HEK293 (cell line): ENCODE measurements around the gene PID1.

ENCODE experiments used
- BCL11A ChIP-seq: fragments of 450-650 bp; formaldehyde crosslinking; IDR thresholded peaks from 2 replicates; pipeline ENCODE4 v1.5.1; 2016; ENCODE audit warnings: low read depth, missing biosample characterization, missing genetic modification characterization
- MZF1 ChIP-seq: fragments of 450-650 bp; formaldehyde crosslinking; IDR thresholded peaks from 2 replicates; pipeline ENCODE4 v1.5.1; 2017; ENCODE audit warnings: missing biosample characterization, missing genetic modification characterization, borderline replicate concordance
- ZBTB20 ChIP-seq: fragments of 450-650 bp; formaldehyde crosslinking; IDR thresholded peaks from 2 replicates; pipeline ENCODE4 v1.5.1; 2016; ENCODE audit warnings: missing biosample characterization, missing genetic modification characterization
- ZNF16 ChIP-seq: fragments of 450-650 bp; formaldehyde crosslinking; IDR thresholded peaks from 2 replicates; pipeline ENCODE4 v1.5.1; 2016; ENCODE audit warnings: low read depth, missing biosample characterization, missing genetic modification characterization
- ZNF169 ChIP-seq: fragments of 450-650 bp; formaldehyde crosslinking; IDR thresholded peaks from 2 replicates; pipeline ENCODE4 v1.5.1; 2016; ENCODE audit warnings: missing biosample characterization, missing genetic modification characterization
- ZNF274 ChIP-seq, 2 experiments: fragments of 200-500 bp in 1 of 2; fragments of 450-650 bp in 1 of 2; sonication (Bioruptor generic) in 1 of 2; formaldehyde crosslinking in 1 of 2; IDR thresholded peaks; 2 replicates each; pipeline versions ENCODE4 v1.5.1 to v1.6.1; 2014 to 2016; ENCODE audit warnings: borderline replicate concordance in 1 of 2, inconsistent platforms in 1 of 2, low read length in 1 of 2, missing biosample characterization in 1 of 2, missing genetic modification characterization in 1 of 2
- ZNF292 ChIP-seq: fragments of 450-650 bp; formaldehyde crosslinking; IDR thresholded peaks from 2 replicates; pipeline ENCODE4 v1.5.1; 2016; ENCODE audit warnings: low read depth, missing biosample characterization, missing genetic modification characterization, borderline replicate concordance
- ZNF626 ChIP-seq: fragments of 450-650 bp; sonication (Bioruptor Pico); formaldehyde crosslinking; IDR thresholded peaks from 2 replicates; pipeline ENCODE4 v1.5.1; 2018; ENCODE audit warnings: missing biosample characterization, missing genetic modification characterization, inconsistent platforms
- TF ChIP-seq, protein P1 (sequence below): fragments of 450-650 bp; IDR thresholded peaks from 2 replicates; pipeline ENCODE4 v1.5.1; 2018; ENCODE audit warnings: missing biosample characterization, mild to moderate bottlenecking, missing genetic modification characterization
- TF ChIP-seq, protein P2 (sequence below): fragments of 450-650 bp; formaldehyde crosslinking; IDR thresholded peaks from 2 replicates; pipeline ENCODE4 v1.5.1; 2016; ENCODE audit warnings: missing biosample characterization, missing genetic modification characterization
- TF ChIP-seq, protein P3 (sequence below): fragments of 450-650 bp; formaldehyde crosslinking; IDR thresholded peaks from 2 replicates; pipeline ENCODE4 v1.5.1; 2017; ENCODE audit warnings: missing biosample characterization, missing genetic modification characterization
- TF ChIP-seq, protein P4 (sequence below): fragments of 450-650 bp; formaldehyde crosslinking; conservative IDR thresholded peaks from 2 replicates; pipeline ENCODE4 v1.5.1; 2016; ENCODE audit warnings: low read depth, missing biosample characterization, missing genetic modification characterization

DNA sequence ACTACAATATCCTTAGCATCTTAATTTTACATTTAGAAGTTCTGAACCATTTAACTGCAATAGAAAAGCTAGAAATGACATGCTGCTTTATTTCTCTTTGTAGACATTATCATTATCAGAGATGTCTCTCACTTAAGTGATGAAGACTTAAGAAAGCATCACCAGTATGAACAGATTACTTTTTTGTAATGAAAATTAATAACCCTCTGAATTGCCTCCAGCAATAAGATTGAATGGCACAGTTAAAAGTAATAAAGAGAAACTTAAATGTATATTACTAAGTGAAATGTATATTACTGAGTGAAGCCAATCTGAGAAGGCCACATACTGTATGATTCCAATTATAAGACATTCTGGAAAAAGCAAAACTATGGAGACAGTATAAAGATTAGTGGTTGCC lies 89.4 kb downstream of the PID1 start:
- TF ChIP-seq, protein P1, sequence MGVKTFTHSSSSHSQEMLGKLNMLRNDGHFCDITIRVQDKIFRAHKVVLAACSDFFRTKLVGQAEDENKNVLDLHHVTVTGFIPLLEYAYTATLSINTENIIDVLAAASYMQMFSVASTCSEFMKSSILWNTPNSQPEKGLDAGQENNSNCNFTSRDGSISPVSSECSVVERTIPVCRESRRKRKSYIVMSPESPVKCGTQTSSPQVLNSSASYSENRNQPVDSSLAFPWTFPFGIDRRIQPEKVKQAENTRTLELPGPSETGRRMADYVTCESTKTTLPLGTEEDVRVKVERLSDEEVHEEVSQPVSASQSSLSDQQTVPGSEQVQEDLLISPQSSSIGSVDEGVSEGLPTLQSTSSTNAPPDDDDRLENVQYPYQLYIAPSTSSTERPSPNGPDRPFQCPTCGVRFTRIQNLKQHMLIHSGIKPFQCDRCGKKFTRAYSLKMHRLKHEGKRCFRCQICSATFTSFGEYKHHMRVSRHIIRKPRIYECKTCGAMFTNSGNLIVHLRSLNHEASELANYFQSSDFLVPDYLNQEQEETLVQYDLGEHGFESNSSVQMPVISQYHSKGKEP (tag by site-specific recombination): no peak
- no peak for TF ChIP-seq ZNF292
- no peak for TF ChIP-seq ZNF274 (IDR thresholded peaks at IDR 0.05; ENCODE audit: low read length)
- TF ChIP-seq ZNF274 (tag by site-specific recombination; IDR thresholded peaks at IDR 0.05; ENCODE audit: borderline replicate concordance): no peak
- TF ChIP-seq, protein P2, sequence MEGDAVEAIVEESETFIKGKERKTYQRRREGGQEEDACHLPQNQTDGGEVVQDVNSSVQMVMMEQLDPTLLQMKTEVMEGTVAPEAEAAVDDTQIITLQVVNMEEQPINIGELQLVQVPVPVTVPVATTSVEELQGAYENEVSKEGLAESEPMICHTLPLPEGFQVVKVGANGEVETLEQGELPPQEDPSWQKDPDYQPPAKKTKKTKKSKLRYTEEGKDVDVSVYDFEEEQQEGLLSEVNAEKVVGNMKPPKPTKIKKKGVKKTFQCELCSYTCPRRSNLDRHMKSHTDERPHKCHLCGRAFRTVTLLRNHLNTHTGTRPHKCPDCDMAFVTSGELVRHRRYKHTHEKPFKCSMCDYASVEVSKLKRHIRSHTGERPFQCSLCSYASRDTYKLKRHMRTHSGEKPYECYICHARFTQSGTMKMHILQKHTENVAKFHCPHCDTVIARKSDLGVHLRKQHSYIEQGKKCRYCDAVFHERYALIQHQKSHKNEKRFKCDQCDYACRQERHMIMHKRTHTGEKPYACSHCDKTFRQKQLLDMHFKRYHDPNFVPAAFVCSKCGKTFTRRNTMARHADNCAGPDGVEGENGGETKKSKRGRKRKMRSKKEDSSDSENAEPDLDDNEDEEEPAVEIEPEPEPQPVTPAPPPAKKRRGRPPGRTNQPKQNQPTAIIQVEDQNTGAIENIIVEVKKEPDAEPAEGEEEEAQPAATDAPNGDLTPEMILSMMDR (tag by site-specific recombination): no peak
- no peak for TF ChIP-seq ZBTB20 (tag by site-specific recombination)
- TF ChIP-seq, protein P3, sequence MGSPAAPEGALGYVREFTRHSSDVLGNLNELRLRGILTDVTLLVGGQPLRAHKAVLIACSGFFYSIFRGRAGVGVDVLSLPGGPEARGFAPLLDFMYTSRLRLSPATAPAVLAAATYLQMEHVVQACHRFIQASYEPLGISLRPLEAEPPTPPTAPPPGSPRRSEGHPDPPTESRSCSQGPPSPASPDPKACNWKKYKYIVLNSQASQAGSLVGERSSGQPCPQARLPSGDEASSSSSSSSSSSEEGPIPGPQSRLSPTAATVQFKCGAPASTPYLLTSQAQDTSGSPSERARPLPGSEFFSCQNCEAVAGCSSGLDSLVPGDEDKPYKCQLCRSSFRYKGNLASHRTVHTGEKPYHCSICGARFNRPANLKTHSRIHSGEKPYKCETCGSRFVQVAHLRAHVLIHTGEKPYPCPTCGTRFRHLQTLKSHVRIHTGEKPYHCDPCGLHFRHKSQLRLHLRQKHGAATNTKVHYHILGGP (tag by site-specific recombination): no peak
- no peak for TF ChIP-seq ZNF169 (tag by site-specific recombination)
- no peak for TF ChIP-seq ZNF626
- no peak for TF ChIP-seq MZF1
- TF ChIP-seq, protein P4, sequence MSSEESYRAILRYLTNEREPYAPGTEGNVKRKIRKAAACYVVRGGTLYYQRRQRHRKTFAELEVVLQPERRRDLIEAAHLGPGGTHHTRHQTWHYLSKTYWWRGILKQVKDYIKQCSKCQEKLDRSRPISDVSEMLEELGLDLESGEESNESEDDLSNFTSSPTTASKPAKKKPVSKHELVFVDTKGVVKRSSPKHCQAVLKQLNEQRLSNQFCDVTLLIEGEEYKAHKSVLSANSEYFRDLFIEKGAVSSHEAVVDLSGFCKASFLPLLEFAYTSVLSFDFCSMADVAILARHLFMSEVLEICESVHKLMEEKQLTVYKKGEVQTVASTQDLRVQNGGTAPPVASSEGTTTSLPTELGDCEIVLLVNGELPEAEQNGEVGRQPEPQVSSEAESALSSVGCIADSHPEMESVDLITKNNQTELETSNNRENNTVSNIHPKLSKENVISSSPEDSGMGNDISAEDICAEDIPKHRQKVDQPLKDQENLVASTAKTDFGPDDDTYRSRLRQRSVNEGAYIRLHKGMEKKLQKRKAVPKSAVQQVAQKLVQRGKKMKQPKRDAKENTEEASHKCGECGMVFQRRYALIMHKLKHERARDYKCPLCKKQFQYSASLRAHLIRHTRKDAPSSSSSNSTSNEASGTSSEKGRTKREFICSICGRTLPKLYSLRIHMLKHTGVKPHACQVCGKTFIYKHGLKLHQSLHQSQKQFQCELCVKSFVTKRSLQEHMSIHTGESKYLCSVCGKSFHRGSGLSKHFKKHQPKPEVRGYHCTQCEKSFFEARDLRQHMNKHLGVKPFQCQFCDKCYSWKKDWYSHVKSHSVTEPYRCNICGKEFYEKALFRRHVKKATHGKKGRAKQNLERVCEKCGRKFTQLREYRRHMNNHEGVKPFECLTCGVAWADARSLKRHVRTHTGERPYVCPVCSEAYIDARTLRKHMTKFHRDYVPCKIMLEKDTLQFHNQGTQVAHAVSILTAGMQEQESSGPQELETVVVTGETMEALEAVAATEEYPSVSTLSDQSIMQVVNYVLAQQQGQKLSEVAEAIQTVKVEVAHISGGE (tag by site-specific recombination): no peak
- no peak for TF ChIP-seq BCL11A (tag by site-specific recombination)
- TF ChIP-seq ZNF16: no peak
